HEK293 (cell line): ENCODE results near the gene PPM1N.

ENCODE experiments used
- CTCF ChIA-PET: fragments of 350-600 bp; formaldehyde crosslinking; extraction: SDS; loops from one replicate; lab custom pipeline; 2021; ENCODE audit warnings: antibody characterized with exemption; lab: Yijun Ruan, JAX
- POLR2A ChIA-PET: fragments of 300-600 bp; formaldehyde crosslinking; extraction: SDS; loops from one replicate; lab custom pipeline; 2020; ENCODE audit warnings: antibody characterized with exemption, inconsistent platforms; lab: Yijun Ruan, JAX
- H3K27ac ChIP-seq: fragments of 200-500 bp; sonication (Bioruptor generic); 2 replicates; pipeline ENCODE4 v1.5.1; 2014; ENCODE audit warnings: low read depth, low read length, control low read depth, inconsistent platforms; ENCODE audit errors: extremely low read depth
- H3K36me3 ChIP-seq, 2 experiments: fragments of 200-500 bp in 1 of 2; sonication (Bioruptor generic) in 1 of 2; 1 replicate in 1 of 2; 2 replicates in 1 of 2; pipeline ENCODE4 v1.5.1; 2014 to 2017; ENCODE audit warnings: inconsistent platforms in 2 of 2, low read length in 2 of 2; ENCODE audit not compliant: control insufficient read depth in 2 of 2, insufficient read depth in 1 of 2
- H3K4me1 ChIP-seq: fragments of 200-500 bp; sonication (Bioruptor generic); 2 replicates; pipeline ENCODE4 v1.5.1; 2014; ENCODE audit warnings: mild to moderate bottlenecking, low read length, inconsistent platforms; ENCODE audit not compliant: control insufficient read depth, insufficient read depth
- H3K4me3 ChIP-seq: 2 replicates; pipeline ENCODE4 v1.5.1; 2011; ENCODE audit warnings: low read depth, mild to moderate bottlenecking, control low read depth, low read length, moderate library complexity
- H3K9me3 ChIP-seq: fragments of 200-500 bp; sonication (Bioruptor generic); 2 replicates; pipeline ENCODE4 v1.5.1; 2014; ENCODE audit warnings: low read depth, low read length, inconsistent platforms; ENCODE audit not compliant: control insufficient read depth, insufficient read depth
- GLIS1 ChIP-seq: fragments of 450-650 bp; formaldehyde crosslinking; IDR thresholded peaks from 2 replicates; pipeline ENCODE4 v1.5.1; 2016; ENCODE audit warnings: missing biosample characterization, missing genetic modification characterization
- KLF7 ChIP-seq: fragments of 450-650 bp; formaldehyde crosslinking; IDR thresholded peaks from 2 replicates; pipeline ENCODE4 v1.5.1; 2016; ENCODE audit warnings: missing biosample characterization, missing genetic modification characterization, borderline replicate concordance
- MZF1 ChIP-seq: fragments of 450-650 bp; formaldehyde crosslinking; IDR thresholded peaks from 2 replicates; pipeline ENCODE4 v1.5.1; 2017; ENCODE audit warnings: missing biosample characterization, missing genetic modification characterization, borderline replicate concordance
- SP7 ChIP-seq: fragments of 450-650 bp; formaldehyde crosslinking; IDR thresholded peaks from 2 replicates; pipeline ENCODE4 v1.5.1; 2016; ENCODE audit warnings: missing biosample characterization, missing genetic modification characterization
- ZBTB17 ChIP-seq: fragments of 450-650 bp; formaldehyde crosslinking; IDR thresholded peaks from 2 replicates; pipeline ENCODE4 v1.5.1; 2016; ENCODE audit warnings: missing biosample characterization, missing genetic modification characterization
- ZBTB48 ChIP-seq: fragments of 450-650 bp; formaldehyde crosslinking; IDR thresholded peaks from 2 replicates; pipeline ENCODE4 v1.5.1; 2016; ENCODE audit warnings: missing biosample characterization, missing genetic modification characterization
- ZBTB7A ChIP-seq: fragments of 450-650 bp; formaldehyde crosslinking; IDR thresholded peaks from 2 replicates; pipeline ENCODE4 v1.5.1; 2016; ENCODE audit warnings: low read depth, missing biosample characterization, missing genetic modification characterization
- ZFHX2 ChIP-seq: fragments of 450-650 bp; formaldehyde crosslinking; conservative IDR thresholded peaks from 2 replicates; pipeline ENCODE4 v1.5.1; 2016; ENCODE audit warnings: missing biosample characterization, missing genetic modification characterization
- ZNF221 ChIP-seq: fragments of 450-650 bp; formaldehyde crosslinking; IDR thresholded peaks from 2 replicates; pipeline ENCODE4 v1.5.1; 2017; ENCODE audit warnings: missing biosample characterization, missing genetic modification characterization, borderline replicate concordance
- ZNF23 ChIP-seq: fragments of 450-650 bp; formaldehyde crosslinking; IDR thresholded peaks from 2 replicates; pipeline ENCODE4 v1.5.1; 2016; ENCODE audit warnings: missing biosample characterization, missing genetic modification characterization, borderline replicate concordance
- ZNF341 ChIP-seq: fragments of 450-650 bp; formaldehyde crosslinking; IDR thresholded peaks from 2 replicates; pipeline ENCODE4; 2016; ENCODE audit warnings: low read depth, missing biosample characterization, missing genetic modification characterization
- ZNF37A ChIP-seq: fragments of 450-650 bp; IDR thresholded peaks from 2 replicates; pipeline ENCODE4 v1.5.1; 2018; ENCODE audit warnings: missing biosample characterization, missing genetic modification characterization
- ZNF423 ChIP-seq: fragments of 450-650 bp; formaldehyde crosslinking; IDR thresholded peaks from 2 replicates; pipeline ENCODE4 v1.5.1; 2016; ENCODE audit warnings: missing biosample characterization, missing genetic modification characterization
- ZNF530 ChIP-seq: fragments of 450-650 bp; formaldehyde crosslinking; IDR thresholded peaks from 2 replicates; pipeline ENCODE4 v1.5.1; 2016; ENCODE audit warnings: low read depth, missing biosample characterization, missing genetic modification characterization
- ZNF747 ChIP-seq: fragments of 450-650 bp; formaldehyde crosslinking; IDR thresholded peaks from 2 replicates; pipeline ENCODE4 v1.5.1; 2016; ENCODE audit warnings: missing biosample characterization, missing genetic modification characterization
- ZNF768 ChIP-seq: fragments of 450-650 bp; formaldehyde crosslinking; IDR thresholded peaks from 2 replicates; pipeline ENCODE4 v1.5.1; 2018; ENCODE audit warnings: missing biosample characterization, mild to moderate bottlenecking, missing genetic modification characterization
- ZNF792 ChIP-seq: fragments of 450-650 bp; formaldehyde crosslinking; IDR thresholded peaks from 2 replicates; pipeline ENCODE4 v1.5.1; 2016; ENCODE audit warnings: missing biosample characterization, missing genetic modification characterization
- TF ChIP-seq, protein P1 (sequence below): fragments of 450-650 bp; formaldehyde crosslinking; IDR thresholded peaks from 2 replicates; pipeline ENCODE4 v1.5.1; 2016; ENCODE audit warnings: missing biosample characterization, missing genetic modification characterization
- TF ChIP-seq, protein P2 (sequence below): fragments of 450-650 bp; formaldehyde crosslinking; IDR thresholded peaks from 2 replicates; pipeline ENCODE4 v1.5.1; 2016; ENCODE audit warnings: missing biosample characterization, missing genetic modification characterization
- TF ChIP-seq, protein P3 (sequence below): fragments of 450-650 bp; formaldehyde crosslinking; IDR thresholded peaks from 2 replicates; pipeline ENCODE4 v1.5.1; 2016; ENCODE audit warnings: missing biosample characterization, missing genetic modification characterization
- TF ChIP-seq, protein P4 (sequence below): fragments of 450-650 bp; formaldehyde crosslinking; IDR thresholded peaks from 2 replicates; pipeline ENCODE4 v1.5.1; 2016; ENCODE audit warnings: missing biosample characterization, missing genetic modification characterization
- TF ChIP-seq, protein P5 (sequence below): fragments of 450-650 bp; formaldehyde crosslinking; IDR thresholded peaks from 2 replicates; pipeline ENCODE4 v1.5.1; 2016; ENCODE audit warnings: missing biosample characterization, missing genetic modification characterization

Gene PPM1N

DNA sequence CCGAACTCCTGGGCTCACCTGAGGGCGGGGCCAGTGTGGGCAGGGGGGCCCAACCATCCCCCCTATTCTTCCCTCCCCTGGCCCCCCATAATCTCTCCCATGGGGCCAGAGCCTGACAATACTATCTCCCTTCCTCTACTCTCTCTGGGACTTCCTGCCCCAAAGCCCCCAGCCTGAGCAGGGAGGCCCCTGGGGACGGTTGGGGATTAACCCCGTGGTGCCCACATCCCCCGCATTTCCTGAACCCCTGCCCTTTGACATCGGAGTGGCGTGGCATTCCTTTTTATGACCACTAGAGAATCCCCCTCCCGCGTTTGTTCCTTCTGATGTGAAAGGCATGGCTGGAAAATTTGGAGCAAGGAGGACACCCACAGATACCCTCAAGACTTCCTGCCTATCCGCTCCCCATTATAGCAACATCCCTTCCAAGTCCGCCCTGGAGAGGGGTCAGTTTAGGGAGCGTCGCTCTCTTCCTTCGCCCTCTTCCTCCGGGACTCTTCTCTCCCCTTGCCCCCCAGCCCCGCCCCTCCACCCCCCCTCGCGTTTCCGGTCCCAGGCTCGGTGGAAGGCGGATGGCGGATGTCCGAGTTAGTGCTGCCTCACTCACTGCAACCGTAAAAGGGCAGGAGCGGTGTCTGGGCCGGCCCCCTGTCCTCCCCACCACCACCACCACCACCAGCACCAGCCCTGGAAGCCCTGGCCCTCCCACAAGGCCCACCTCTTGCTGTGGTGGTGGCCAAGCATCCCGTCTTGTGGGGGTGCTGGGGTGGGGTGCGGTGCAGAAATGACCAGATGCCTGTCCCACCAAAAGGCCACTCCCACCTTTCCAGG lies 10.8 kb downstream of the PPM1N start:
- peak overlapping the region; percentile 61 for H3K27ac ChIP-seq
- POLR2A ChIA-PET: interaction anchor here (1.0 to 1.6 kb wide), 4 partner anchors 30 to 106 kb away, joined by 3 to 4 read pairs (median 3); no protein-coding TSS in a partner anchor
- peaks cover 15% of the 10 kb centered on the region for H3K4me1 ChIP-seq
- H3K36me3 ChIP-seq: no peaks in the 10 kb centered on the region
- no peaks in the 10 kb centered on the region for H3K9me3 ChIP-seq
- H3K4me3 ChIP-seq: peak overlapping the region; percentile 87
- CTCF ChIA-PET: interaction anchor here (0.6 to 4.5 kb wide), 11 partner anchors 12 to 374 kb away, joined by 3 to 17 read pairs (median 3); no protein-coding TSS in a partner anchor
- TF ChIP-seq, protein P1, sequence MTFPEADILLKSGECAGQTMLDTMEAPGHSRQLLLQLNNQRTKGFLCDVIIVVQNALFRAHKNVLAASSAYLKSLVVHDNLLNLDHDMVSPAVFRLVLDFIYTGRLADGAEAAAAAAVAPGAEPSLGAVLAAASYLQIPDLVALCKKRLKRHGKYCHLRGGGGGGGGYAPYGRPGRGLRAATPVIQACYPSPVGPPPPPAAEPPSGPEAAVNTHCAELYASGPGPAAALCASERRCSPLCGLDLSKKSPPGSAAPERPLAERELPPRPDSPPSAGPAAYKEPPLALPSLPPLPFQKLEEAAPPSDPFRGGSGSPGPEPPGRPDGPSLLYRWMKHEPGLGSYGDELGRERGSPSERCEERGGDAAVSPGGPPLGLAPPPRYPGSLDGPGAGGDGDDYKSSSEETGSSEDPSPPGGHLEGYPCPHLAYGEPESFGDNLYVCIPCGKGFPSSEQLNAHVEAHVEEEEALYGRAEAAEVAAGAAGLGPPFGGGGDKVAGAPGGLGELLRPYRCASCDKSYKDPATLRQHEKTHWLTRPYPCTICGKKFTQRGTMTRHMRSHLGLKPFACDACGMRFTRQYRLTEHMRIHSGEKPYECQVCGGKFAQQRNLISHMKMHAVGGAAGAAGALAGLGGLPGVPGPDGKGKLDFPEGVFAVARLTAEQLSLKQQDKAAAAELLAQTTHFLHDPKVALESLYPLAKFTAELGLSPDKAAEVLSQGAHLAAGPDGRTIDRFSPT: 0 out of 2 replicates have a peak, but pooled peaks have one; percentile 25
- TF ChIP-seq, protein P2, sequence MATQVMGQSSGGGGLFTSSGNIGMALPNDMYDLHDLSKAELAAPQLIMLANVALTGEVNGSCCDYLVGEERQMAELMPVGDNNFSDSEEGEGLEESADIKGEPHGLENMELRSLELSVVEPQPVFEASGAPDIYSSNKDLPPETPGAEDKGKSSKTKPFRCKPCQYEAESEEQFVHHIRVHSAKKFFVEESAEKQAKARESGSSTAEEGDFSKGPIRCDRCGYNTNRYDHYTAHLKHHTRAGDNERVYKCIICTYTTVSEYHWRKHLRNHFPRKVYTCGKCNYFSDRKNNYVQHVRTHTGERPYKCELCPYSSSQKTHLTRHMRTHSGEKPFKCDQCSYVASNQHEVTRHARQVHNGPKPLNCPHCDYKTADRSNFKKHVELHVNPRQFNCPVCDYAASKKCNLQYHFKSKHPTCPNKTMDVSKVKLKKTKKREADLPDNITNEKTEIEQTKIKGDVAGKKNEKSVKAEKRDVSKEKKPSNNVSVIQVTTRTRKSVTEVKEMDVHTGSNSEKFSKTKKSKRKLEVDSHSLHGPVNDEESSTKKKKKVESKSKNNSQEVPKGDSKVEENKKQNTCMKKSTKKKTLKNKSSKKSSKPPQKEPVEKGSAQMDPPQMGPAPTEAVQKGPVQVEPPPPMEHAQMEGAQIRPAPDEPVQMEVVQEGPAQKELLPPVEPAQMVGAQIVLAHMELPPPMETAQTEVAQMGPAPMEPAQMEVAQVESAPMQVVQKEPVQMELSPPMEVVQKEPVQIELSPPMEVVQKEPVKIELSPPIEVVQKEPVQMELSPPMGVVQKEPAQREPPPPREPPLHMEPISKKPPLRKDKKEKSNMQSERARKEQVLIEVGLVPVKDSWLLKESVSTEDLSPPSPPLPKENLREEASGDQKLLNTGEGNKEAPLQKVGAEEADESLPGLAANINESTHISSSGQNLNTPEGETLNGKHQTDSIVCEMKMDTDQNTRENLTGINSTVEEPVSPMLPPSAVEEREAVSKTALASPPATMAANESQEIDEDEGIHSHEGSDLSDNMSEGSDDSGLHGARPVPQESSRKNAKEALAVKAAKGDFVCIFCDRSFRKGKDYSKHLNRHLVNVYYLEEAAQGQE (tag by site-specific recombination): no peak
- no peak for TF ChIP-seq ZNF747 (tag by site-specific recombination)
- TF ChIP-seq, protein P3, sequence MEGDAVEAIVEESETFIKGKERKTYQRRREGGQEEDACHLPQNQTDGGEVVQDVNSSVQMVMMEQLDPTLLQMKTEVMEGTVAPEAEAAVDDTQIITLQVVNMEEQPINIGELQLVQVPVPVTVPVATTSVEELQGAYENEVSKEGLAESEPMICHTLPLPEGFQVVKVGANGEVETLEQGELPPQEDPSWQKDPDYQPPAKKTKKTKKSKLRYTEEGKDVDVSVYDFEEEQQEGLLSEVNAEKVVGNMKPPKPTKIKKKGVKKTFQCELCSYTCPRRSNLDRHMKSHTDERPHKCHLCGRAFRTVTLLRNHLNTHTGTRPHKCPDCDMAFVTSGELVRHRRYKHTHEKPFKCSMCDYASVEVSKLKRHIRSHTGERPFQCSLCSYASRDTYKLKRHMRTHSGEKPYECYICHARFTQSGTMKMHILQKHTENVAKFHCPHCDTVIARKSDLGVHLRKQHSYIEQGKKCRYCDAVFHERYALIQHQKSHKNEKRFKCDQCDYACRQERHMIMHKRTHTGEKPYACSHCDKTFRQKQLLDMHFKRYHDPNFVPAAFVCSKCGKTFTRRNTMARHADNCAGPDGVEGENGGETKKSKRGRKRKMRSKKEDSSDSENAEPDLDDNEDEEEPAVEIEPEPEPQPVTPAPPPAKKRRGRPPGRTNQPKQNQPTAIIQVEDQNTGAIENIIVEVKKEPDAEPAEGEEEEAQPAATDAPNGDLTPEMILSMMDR (tag by site-specific recombination): peak; percentile 21; the same call in 1 of the 2 replicates
- no peak for TF ChIP-seq ZNF423 (tag by site-specific recombination)
- no peak for TF ChIP-seq ZNF37A (tag by site-specific recombination)
- TF ChIP-seq ZNF768 (tag by site-specific recombination): no peak
- TF ChIP-seq, protein P4, sequence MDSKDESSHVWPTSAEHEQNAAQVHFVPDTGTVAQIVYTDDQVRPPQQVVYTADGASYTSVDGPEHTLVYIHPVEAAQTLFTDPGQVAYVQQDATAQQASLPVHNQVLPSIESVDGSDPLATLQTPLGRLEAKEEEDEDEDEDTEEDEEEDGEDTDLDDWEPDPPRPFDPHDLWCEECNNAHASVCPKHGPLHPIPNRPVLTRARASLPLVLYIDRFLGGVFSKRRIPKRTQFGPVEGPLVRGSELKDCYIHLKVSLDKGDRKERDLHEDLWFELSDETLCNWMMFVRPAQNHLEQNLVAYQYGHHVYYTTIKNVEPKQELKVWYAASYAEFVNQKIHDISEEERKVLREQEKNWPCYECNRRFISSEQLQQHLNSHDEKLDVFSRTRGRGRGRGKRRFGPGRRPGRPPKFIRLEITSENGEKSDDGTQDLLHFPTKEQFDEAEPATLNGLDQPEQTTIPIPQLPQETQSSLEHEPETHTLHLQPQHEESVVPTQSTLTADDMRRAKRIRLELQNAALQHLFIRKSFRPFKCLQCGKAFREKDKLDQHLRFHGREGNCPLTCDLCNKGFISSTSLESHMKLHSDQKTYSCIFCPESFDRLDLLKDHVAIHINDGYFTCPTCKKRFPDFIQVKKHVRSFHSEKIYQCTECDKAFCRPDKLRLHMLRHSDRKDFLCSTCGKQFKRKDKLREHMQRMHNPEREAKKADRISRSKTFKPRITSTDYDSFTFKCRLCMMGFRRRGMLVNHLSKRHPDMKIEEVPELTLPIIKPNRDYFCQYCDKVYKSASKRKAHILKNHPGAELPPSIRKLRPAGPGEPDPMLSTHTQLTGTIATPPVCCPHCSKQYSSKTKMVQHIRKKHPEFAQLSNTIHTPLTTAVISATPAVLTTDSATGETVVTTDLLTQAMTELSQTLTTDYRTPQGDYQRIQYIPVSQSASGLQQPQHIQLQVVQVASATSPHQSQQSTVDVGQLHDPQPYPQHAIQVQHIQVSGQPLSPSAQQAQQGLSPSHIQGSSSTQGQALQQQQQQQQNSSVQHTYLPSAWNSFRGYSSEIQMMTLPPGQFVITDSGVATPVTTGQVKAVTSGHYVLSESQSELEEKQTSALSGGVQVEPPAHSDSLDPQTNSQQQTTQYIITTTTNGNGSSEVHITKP (tag by site-specific recombination): peak; percentile 60; the same call in 1 of the 2 replicates
- peak; percentile 61 for TF ChIP-seq ZBTB17
- no peak for TF ChIP-seq ZBTB7A (tag by site-specific recombination)
- TF ChIP-seq ZBTB48 (tag by site-specific recombination): peak; percentile 99
- peak; percentile 98 for TF ChIP-seq GLIS1 (tag by site-specific recombination)
- no peak for TF ChIP-seq ZNF530 (tag by site-specific recombination)
- TF ChIP-seq ZFHX2 (tag by site-specific recombination): peak; percentile 28
- no peak for TF ChIP-seq ZNF341 (tag by site-specific recombination)
- TF ChIP-seq ZNF221 (tag by site-specific recombination): no peak
- 0 out of 2 replicates have a peak, but pooled peaks have one; percentile 11 for TF ChIP-seq ZNF792 (tag by site-specific recombination)
- no peak for TF ChIP-seq ZNF23
- 0 out of 2 replicates have a peak, but pooled peaks have one; percentile 9 for TF ChIP-seq SP7 (tag by site-specific recombination)
- TF ChIP-seq MZF1 (tag by site-specific recombination): 0 out of 2 replicates have a peak, but pooled peaks have one; percentile 53
- TF ChIP-seq KLF7: 0 out of 2 replicates have a peak, but pooled peaks have one; percentile 30
- TF ChIP-seq, protein P5, sequence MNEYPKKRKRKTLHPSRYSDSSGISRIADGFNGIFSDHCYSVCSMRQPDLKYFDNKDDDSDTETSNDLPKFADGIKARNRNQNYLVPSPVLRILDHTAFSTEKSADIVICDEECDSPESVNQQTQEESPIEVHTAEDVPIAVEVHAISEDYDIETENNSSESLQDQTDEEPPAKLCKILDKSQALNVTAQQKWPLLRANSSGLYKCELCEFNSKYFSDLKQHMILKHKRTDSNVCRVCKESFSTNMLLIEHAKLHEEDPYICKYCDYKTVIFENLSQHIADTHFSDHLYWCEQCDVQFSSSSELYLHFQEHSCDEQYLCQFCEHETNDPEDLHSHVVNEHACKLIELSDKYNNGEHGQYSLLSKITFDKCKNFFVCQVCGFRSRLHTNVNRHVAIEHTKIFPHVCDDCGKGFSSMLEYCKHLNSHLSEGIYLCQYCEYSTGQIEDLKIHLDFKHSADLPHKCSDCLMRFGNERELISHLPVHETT (tag by site-specific recombination): no peak
